GM12878 (cell line): ENCODE data around the gene TSHZ2. TPM values are rescaled to one million over a fixed set of nuclear protein-coding genes. Genes with fewer than 3 reads are reported as not detected.

Experiments
- ATAC-seq: fragments of 200-7000 bp; cut with Tn5 transposase; 3 replicates; pipeline ENCODE4 v1.9.1; 2020; ENCODE audit warnings: mild to moderate bottlenecking, moderate library complexity
- BruUV-seq: library from RNA; stranded (reverse); fragments of 400-500 nt; replicated peaks from 2 replicates; lab custom pipeline; 2021; lab: Mats Ljungman, UMichigan
- CTCF ChIA-PET: fragments of 300-600 bp; sonication (Branson Sonifier 250); formaldehyde crosslinking; extraction: SDS; loops from one replicate; lab custom pipeline; 2021; ENCODE audit warnings: inconsistent platforms; lab: Yijun Ruan, JAX
- POLR2A ChIA-PET: fragments of 350-600 bp; formaldehyde crosslinking; extraction: SDS; loops from one replicate; lab custom pipeline; 2021; ENCODE audit warnings: inconsistent platforms; lab: Charles Lee
- RAD21 ChIA-PET: fragments of 300-600 bp; sonication (Branson Sonifier 250); formaldehyde crosslinking; loops from one replicate; lab custom pipeline; 2023; ENCODE audit warnings: antibody characterized with exemption; ENCODE audit not compliant: unreplicated experiment; lab: Charles Lee
- SMC1A ChIA-PET: fragments of 300-600 bp; sonication (Branson Sonifier 250); formaldehyde crosslinking; loops from one replicate; lab custom pipeline; 2023; ENCODE audit not compliant: unreplicated experiment, uncharacterized antibody; lab: Charles Lee
- DNase-seq: peaks from one replicate; pipeline ENCODE4 v3.0.0-alpha.2; 2011; ENCODE audit warnings: low read depth, low spot score
- FAIRE-seq: peaks from 3 replicates; lab custom pipeline; 2011; peaks lifted over from hg19 to GRCh38; lab: Jason Lieb, UNC
- H2AFZ ChIP-seq: 2 replicates; pipeline ENCODE4 v1.6.0; 2011; ENCODE audit warnings: low read depth, low read length, control low read depth; ENCODE audit not compliant: control insufficient read depth
- H3K27ac ChIP-seq: 2 replicates; pipeline ENCODE4 v1.5.1; 2011; ENCODE audit warnings: control low read depth; ENCODE audit not compliant: control insufficient read depth, insufficient read depth
- H3K27me3 ChIP-seq, 2 experiments: replicated peaks in 1 of 2; 2 replicates each; pipeline versions ENCODE4 v1.6.0 to v1.6.1; 2011; ENCODE audit warnings: low read length in 1 of 2; ENCODE audit not compliant: control insufficient read depth in 2 of 2, insufficient read depth in 2 of 2
- H3K36me3 ChIP-seq, 2 experiments: 2 replicates each; pipeline ENCODE4 v1.5.1; 2011; ENCODE audit warnings: low read length in 1 of 2; ENCODE audit not compliant: control insufficient read depth in 2 of 2, insufficient read depth in 2 of 2
- H3K4me1 ChIP-seq: 2 replicates; pipeline ENCODE4 v1.6.1; 2011; ENCODE audit warnings: mild to moderate bottlenecking, low read length, moderate library complexity, mixed read lengths; ENCODE audit not compliant: control insufficient read depth, insufficient read depth
- H3K4me2 ChIP-seq: 2 replicates; pipeline ENCODE4 v1.6.0; 2011; ENCODE audit warnings: control low read depth; ENCODE audit not compliant: control insufficient read depth, insufficient read depth
- H3K4me3 ChIP-seq: fragments of 200-600 bp; sonication (generic); 2 replicates; pipeline ENCODE4 v1.5.1; 2016
- H3K79me2 ChIP-seq: 2 replicates; pipeline ENCODE4 v1.6.0; 2011; ENCODE audit warnings: low read length; ENCODE audit not compliant: control insufficient read depth, insufficient read depth
- H3K9ac ChIP-seq: 2 replicates; pipeline ENCODE4 v1.8.0; 2011; ENCODE audit warnings: low read length, control low read depth, mixed read lengths; ENCODE audit not compliant: control insufficient read depth, insufficient read depth
- H3K9me3 ChIP-seq: replicated peaks from 3 replicates; pipeline ENCODE4 v1.5.1; 2011; ENCODE audit warnings: mild to moderate bottlenecking, low read length; ENCODE audit not compliant: control insufficient read depth, insufficient read depth
- H4K20me1 ChIP-seq: 2 replicates; pipeline ENCODE4 v1.6.0; 2011; ENCODE audit not compliant: control insufficient read depth, insufficient read depth
- DPF2 ChIP-seq: fragments of 450-650 bp; IDR thresholded peaks from 2 replicates; pipeline ENCODE4 v1.6.1; 2017; ENCODE audit warnings: mild to moderate bottlenecking
- IRF4 ChIP-seq: IDR thresholded peaks from 2 replicates; pipeline ENCODE4 v1.6.1; 2011; ENCODE audit warnings: low read depth, low read length
- NR2C1 ChIP-seq: fragments of 450-650 bp; IDR thresholded peaks from 2 replicates; pipeline ENCODE4 v1.6.1; 2017; ENCODE audit warnings: antibody characterized with exemption, mild to moderate bottlenecking, moderate library complexity
- RAD51 ChIP-seq: fragments of 450-650 bp; IDR thresholded peaks from 2 replicates; pipeline ENCODE4 v1.6.1; 2016; ENCODE audit warnings: moderate library complexity, mild to moderate bottlenecking, inconsistent platforms
- YY1 ChIP-seq: IDR thresholded peaks from 2 replicates; pipeline ENCODE4 v1.6.1; 2011; ENCODE audit warnings: low read depth, mild to moderate bottlenecking, low read length
- WGBS: methylation state at CpG from one replicate; pipeline ENCODE4 v1.1.6; 2016; ENCODE audit warnings: low lambda C conversion rate; ENCODE audit not compliant: insufficient replicate concordance, insufficient coverage; ENCODE audit errors: missing lambda C conversion rate; 5-methylcytosine and 5-hydroxymethylcytosine counted together
- in situ Hi-C: fragments of 300-500 bp; cut with MboI; formaldehyde crosslinking; loops from 9 replicates; pipeline ENCODE4 v1.14.3; 2018; ENCODE audit warnings: mixed read lengths
- intact Hi-C: fragments of 100-400 bp; cut with micrococcal nuclease; formaldehyde crosslinking; loops from one replicate; pipeline ENCODE4 v1.14.2; 2022; ENCODE audit not compliant: unreplicated experiment
- polyA plus RNA-seq, 11 experiments: library from polyadenylated mRNA; depleted of rRNA in 4 of 11; unstranded in 6 of 11; stranded (reverse) in 5 of 11; fragments of >200 nt; fragmentation: Nextera tagmentation in 4 of 11; fragmentation: Illumina TruSeq in 1 of 11; extraction: Ambion mirVana in 4 of 11; extraction: Trizol in 1 of 11; gene quantifications; 1 replicate in 1 of 11; 2 replicates in 10 of 11; pipeline versions ENCODE4 v1.2.1 to v1.2.3, GENCODE V29; 2011 to 2016; ENCODE audit warnings: inconsistent platforms in 2 of 11, missing spikeins in 2 of 11, low read depth in 1 of 11
- total RNA-seq, 4 experiments: library from RNA; depleted of rRNA in 3 of 4; stranded (reverse); fragments of >200 nt in 3 of 4; fragmentation: Illumina TruSeq in 1 of 4; extraction: Trizol in 1 of 4; gene quantifications; 2 replicates each; pipeline versions ENCODE4 v1.2.1 to v1.2.3, GENCODE V29; 2013 to 2021
- TF ChIP-seq, protein P1 (sequence below): IDR thresholded peaks from 2 replicates; pipeline ENCODE4 v1.6.1; 2012; ENCODE audit warnings: improper control_type of control experiment, low read depth, low read length; ENCODE audit not compliant: insufficient replicate concordance
- TF ChIP-seq, protein P2 (sequence below): fragments of 450-650 bp; formaldehyde crosslinking; IDR thresholded peaks from 2 replicates; pipeline ENCODE4 v1.4.0; 2020; ENCODE audit warnings: mild to moderate bottlenecking, moderate library complexity
- TF ChIP-seq, protein P3 (sequence below): IDR thresholded peaks from 2 replicates; pipeline ENCODE4 v1.6.1; 2011; ENCODE audit warnings: low read depth, mild to moderate bottlenecking, low read length, moderate library complexity, borderline replicate concordance; ENCODE audit errors: extremely low read depth
- TF ChIP-seq, protein P4 (sequence below): fragments of 450-650 bp; formaldehyde crosslinking; IDR thresholded peaks from 2 replicates; pipeline ENCODE4 v1.4.0; 2022; ENCODE audit warnings: mild to moderate bottlenecking, moderate library complexity

The TSHZ2 gene
- total and polyA plus RNA-seq, 10 of the 15 experiments (the other 5 are each of a cell fraction or from before 2014, with no cell fraction given) = 0.01 to 0.86 (median 0.13) TPM; not detected in 2

DNA sequence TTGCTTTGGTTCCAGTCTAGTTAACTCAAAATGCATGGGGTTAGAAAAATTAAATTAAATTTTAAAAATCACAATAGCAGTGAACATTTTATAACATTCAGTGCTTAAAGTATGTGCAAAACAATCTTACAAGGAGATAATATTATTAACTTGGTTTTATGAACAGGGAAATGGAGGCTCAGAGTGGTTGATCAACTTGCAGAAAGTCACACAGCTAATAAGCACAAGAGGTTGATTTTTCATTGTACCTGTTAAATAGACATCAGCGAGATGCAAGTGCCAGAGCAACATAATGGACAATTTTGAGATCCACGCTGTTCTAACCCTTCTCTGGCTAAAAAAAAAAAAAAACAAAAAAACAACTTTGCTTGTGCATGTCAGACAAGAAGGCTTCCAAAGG is 219.8 kb downstream of the TSHZ2 start:
- BruUV-seq = no TSS peak
- 12% methylated on average over 2 of the region's 2 CpGs for WGBS
- ATAC-seq (no peak), FAIRE-seq (no peak), DNase-seq (no peak)
- H4K20me1 ChIP-seq = no peaks in the 10 kb centered on the region
- in situ Hi-C loops (no loop called here), intact Hi-C loops (no loop called here)
- SMC1A ChIA-PET = no interaction called here
- TF ChIP-seq, protein P1, sequence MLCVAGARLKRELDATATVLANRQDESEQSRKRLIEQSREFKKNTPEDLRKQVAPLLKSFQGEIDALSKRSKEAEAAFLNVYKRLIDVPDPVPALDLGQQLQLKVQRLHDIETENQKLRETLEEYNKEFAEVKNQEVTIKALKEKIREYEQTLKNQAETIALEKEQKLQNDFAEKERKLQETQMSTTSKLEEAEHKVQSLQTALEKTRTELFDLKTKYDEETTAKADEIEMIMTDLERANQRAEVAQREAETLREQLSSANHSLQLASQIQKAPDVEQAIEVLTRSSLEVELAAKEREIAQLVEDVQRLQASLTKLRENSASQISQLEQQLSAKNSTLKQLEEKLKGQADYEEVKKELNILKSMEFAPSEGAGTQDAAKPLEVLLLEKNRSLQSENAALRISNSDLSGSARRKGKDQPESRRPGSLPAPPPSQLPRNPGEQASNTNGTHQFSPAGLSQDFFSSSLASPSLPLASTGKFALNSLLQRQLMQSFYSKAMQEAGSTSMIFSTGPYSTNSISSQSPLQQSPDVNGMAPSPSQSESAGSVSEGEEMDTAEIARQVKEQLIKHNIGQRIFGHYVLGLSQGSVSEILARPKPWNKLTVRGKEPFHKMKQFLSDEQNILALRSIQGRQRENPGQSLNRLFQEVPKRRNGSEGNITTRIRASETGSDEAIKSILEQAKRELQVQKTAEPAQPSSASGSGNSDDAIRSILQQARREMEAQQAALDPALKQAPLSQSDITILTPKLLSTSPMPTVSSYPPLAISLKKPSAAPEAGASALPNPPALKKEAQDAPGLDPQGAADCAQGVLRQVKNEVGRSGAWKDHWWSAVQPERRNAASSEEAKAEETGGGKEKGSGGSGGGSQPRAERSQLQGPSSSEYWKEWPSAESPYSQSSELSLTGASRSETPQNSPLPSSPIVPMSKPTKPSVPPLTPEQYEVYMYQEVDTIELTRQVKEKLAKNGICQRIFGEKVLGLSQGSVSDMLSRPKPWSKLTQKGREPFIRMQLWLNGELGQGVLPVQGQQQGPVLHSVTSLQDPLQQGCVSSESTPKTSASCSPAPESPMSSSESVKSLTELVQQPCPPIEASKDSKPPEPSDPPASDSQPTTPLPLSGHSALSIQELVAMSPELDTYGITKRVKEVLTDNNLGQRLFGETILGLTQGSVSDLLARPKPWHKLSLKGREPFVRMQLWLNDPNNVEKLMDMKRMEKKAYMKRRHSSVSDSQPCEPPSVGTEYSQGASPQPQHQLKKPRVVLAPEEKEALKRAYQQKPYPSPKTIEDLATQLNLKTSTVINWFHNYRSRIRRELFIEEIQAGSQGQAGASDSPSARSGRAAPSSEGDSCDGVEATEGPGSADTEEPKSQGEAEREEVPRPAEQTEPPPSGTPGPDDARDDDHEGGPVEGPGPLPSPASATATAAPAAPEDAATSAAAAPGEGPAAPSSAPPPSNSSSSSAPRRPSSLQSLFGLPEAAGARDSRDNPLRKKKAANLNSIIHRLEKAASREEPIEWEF = no peak
- TF ChIP-seq, protein P2, sequence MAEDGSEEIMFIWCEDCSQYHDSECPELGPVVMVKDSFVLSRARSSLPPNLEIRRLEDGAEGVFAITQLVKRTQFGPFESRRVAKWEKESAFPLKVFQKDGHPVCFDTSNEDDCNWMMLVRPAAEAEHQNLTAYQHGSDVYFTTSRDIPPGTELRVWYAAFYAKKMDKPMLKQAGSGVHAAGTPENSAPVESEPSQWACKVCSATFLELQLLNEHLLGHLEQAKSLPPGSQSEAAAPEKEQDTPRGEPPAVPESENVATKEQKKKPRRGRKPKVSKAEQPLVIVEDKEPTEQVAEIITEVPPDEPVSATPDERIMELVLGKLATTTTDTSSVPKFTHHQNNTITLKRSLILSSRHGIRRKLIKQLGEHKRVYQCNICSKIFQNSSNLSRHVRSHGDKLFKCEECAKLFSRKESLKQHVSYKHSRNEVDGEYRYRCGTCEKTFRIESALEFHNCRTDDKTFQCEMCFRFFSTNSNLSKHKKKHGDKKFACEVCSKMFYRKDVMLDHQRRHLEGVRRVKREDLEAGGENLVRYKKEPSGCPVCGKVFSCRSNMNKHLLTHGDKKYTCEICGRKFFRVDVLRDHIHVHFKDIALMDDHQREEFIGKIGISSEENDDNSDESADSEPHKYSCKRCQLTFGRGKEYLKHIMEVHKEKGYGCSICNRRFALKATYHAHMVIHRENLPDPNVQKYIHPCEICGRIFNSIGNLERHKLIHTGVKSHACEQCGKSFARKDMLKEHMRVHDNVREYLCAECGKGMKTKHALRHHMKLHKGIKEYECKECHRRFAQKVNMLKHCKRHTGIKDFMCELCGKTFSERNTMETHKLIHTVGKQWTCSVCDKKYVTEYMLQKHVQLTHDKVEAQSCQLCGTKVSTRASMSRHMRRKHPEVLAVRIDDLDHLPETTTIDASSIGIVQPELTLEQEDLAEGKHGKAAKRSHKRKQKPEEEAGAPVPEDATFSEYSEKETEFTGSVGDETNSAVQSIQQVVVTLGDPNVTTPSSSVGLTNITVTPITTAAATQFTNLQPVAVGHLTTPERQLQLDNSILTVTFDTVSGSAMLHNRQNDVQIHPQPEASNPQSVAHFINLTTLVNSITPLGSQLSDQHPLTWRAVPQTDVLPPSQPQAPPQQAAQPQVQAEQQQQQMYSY (CRISPR knock-in tag) = no peak
- TF ChIP-seq, protein P3, sequence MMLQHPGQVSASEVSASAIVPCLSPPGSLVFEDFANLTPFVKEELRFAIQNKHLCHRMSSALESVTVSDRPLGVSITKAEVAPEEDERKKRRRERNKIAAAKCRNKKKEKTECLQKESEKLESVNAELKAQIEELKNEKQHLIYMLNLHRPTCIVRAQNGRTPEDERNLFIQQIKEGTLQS = no peak
- TF ChIP-seq YY1 (no peak), IRF4 (no peak), NR2C1 (no peak), DPF2 (no peak), RAD51 (no peak)
- TF ChIP-seq, protein P4, sequence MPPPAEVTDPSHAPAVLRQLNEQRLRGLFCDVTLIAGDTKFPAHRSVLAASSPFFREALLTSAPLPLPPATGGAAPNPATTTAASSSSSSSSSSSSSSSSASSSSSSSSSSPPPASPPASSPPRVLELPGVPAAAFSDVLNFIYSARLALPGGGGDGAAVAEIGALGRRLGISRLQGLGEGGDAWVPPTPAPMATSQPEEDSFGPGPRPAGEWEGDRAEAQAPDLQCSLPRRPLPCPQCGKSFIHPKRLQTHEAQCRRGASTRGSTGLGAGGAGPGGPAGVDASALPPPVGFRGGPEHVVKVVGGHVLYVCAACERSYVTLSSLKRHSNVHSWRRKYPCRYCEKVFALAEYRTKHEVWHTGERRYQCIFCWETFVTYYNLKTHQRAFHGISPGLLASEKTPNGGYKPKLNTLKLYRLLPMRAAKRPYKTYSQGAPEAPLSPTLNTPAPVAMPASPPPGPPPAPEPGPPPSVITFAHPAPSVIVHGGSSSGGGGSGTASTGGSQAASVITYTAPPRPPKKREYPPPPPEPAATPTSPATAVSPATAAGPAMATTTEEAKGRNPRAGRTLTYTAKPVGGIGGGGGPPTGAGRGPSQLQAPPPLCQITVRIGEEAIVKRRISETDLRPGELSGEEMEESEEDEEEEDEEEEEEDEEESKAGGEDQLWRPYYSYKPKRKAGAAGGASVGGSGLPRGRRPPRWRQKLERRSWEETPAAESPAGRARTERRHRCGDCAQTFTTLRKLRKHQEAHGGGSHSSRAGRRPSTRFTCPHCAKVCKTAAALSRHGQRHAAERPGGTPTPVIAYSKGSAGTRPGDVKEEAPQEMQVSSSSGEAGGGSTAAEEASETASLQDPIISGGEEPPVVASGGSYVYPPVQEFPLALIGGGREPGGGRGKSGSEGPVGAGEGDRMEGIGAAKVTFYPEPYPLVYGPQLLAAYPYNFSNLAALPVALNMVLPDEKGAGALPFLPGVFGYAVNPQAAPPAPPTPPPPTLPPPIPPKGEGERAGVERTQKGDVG (CRISPR knock-in tag) = no peak
- POLR2A ChIA-PET = no interaction called here
- no peaks in the 10 kb centered on the region for H3K9me3 ChIP-seq
- H2AFZ ChIP-seq = no peak overlapping the region
- H3K4me2 ChIP-seq = no peak overlapping the region
- H3K36me3 ChIP-seq = no peaks in the 10 kb centered on the region
- H3K9ac ChIP-seq = no peak overlapping the region
- no peak overlapping the region for H3K27ac ChIP-seq
- H3K27me3 ChIP-seq = peaks cover 0 to 2% of the 10 kb centered on the region in 2 experiments; a peak in 1 of 4 replicates
- RAD21 ChIA-PET = no interaction called here
- CTCF ChIA-PET = interaction anchor here (1.3 kb wide), 1 partner anchor 17 kb away, joined by 3 read pairs; no protein-coding TSS in a partner anchor
- H3K4me3 ChIP-seq = no peak overlapping the region
- H3K4me1 ChIP-seq = peaks cover 6% of the 10 kb centered on the region; the same call in 1 of the 2 replicates
- H3K79me2 ChIP-seq = no peaks in the 10 kb centered on the region
